Right lobe of liver (tissue), 4 donors: ENCODE results near the gene CACNA2D1.

Experiments used
- POLR2A ChIP-seq: fragments of 450-650 bp; IDR thresholded peaks from one replicate; pipeline ENCODE4 v1.6.1; 2017; ENCODE audit warnings: antibody characterized with exemption, mild to moderate bottlenecking
- TF ChIP-seq, protein P1 (sequence below), 4 donors: fragments of 200-600 bp in 3 of 4; fragments of 450-650 bp in 1 of 4; IDR thresholded peaks; one replicate each; pipeline versions ENCODE4 v1.5.1 to v1.8.0; 2016 to 2022; ENCODE audit warnings: antibody characterized with exemption in 4 of 4, mild to moderate bottlenecking in 2 of 4
- donor health status: DM: no; HTN: no; CAD: no.
- donor health status: DM: no; HTN: no; CAD: no.
- donor health status: DM: no; HTN: yes; CAD: no.

- TF ChIP-seq, protein P1, sequence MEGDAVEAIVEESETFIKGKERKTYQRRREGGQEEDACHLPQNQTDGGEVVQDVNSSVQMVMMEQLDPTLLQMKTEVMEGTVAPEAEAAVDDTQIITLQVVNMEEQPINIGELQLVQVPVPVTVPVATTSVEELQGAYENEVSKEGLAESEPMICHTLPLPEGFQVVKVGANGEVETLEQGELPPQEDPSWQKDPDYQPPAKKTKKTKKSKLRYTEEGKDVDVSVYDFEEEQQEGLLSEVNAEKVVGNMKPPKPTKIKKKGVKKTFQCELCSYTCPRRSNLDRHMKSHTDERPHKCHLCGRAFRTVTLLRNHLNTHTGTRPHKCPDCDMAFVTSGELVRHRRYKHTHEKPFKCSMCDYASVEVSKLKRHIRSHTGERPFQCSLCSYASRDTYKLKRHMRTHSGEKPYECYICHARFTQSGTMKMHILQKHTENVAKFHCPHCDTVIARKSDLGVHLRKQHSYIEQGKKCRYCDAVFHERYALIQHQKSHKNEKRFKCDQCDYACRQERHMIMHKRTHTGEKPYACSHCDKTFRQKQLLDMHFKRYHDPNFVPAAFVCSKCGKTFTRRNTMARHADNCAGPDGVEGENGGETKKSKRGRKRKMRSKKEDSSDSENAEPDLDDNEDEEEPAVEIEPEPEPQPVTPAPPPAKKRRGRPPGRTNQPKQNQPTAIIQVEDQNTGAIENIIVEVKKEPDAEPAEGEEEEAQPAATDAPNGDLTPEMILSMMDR (IDR thresholded peaks at IDR 0.05) = no peak
- TF ChIP-seq POLR2A = no peak
These were observed 7.8 kb downstream of the CACNA2D1 start for GRCh38 chr7:82435769-82436168.
